ENCODE measurements around the gene N4BP2L2.

Gene N4BP2L2

GRCh38 chr13:32530841-32531253, 7.7 kb downstream of the N4BP2L2 start:
- no peak for DNase-seq (ENCODE audit: low read depth)

DNA sequence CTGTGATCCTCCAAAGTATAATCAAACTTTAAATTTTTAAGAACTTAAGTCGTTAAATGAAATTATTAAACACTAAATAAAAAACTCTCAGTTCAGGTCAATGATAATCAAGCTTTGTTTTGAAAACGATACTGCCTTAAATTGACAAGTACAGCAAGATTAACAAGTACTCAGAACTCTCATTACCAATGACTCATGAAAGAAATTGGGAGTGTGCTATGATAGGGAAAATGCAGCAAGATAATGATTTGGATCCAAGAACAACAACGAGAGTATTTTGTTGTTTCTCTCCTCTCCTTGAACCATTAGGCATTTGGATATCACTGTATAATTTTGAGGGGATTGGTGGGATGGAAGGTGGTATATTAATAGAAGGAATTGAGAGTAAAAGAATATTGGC, 10.2 kb downstream of the N4BP2L2 start:
- no peak for DNase-seq (ENCODE audit: low read depth)

- DNase-seq (ENCODE audit: low read depth), result no peak
These were observed 11.4 kb downstream of the N4BP2L2 start for GRCh38 chr13:32527151-32527550.

DNA sequence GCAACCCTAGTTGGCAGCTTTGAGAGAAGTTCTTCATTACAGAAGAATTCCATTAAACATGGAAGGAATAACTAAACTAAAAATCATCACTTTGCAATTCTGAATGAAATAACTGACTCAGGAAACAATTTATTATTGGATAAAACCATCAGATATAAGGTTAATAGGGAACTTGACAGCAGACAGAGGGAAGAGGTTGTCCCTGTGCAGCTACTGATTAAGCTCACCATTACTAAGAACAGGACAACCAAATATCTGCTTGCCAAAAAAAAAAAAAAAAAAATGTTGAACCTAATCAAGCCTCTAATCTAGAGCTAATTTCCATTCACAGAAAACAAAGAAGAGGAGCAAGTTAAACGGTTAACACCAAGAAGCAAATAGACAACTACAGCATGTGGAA, 12.8 kb downstream of the N4BP2L2 start:
- no peak for DNase-seq (ENCODE audit: low read depth)

- no peak for DNase-seq (ENCODE audit: low read depth)
These were observed 23.3 kb downstream of the N4BP2L2 start for GRCh38 chr13:32515246-32515645.

- DNase-seq (ENCODE audit: low read depth), result no peak
These were observed 27.1 kb downstream of the N4BP2L2 start for GRCh38 chr13:32511482-32511881.

DNA sequence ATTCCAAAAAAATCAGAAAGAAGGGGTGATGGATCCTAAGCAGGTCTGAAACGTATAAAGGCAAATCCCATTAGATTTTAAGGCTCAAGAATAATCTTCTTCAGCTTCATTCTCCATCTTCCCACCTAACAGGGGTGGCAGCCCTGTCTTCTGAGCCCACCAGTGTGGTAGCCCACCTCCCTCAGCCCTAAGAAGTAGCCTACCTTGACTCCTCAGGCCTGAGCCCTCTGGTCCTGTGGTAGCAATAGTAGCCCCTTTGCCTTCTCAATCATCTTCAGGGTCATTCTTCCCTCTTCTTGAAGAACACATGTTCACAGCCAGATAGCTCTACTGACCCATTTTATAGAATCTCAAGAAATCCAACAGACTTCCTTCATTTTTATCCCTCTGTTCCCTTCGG, 33.7 kb downstream of the N4BP2L2 start:
- DNase-seq (ENCODE audit: low read depth), result no peak

- DNase-seq (ENCODE audit: low read depth), result no peak
These were observed 34.3 kb downstream of the N4BP2L2 start for GRCh38 chr13:32504263-32504662.

- DNase-seq (ENCODE audit: low read depth), result no peak
These were observed 34.9 kb downstream of the N4BP2L2 start for GRCh38 chr13:32503727-32504126.

GRCh38 chr13:32501064-32501463, 37.5 kb downstream of the N4BP2L2 start:
- DNase-seq (ENCODE audit: low read depth), result no peak

DNA sequence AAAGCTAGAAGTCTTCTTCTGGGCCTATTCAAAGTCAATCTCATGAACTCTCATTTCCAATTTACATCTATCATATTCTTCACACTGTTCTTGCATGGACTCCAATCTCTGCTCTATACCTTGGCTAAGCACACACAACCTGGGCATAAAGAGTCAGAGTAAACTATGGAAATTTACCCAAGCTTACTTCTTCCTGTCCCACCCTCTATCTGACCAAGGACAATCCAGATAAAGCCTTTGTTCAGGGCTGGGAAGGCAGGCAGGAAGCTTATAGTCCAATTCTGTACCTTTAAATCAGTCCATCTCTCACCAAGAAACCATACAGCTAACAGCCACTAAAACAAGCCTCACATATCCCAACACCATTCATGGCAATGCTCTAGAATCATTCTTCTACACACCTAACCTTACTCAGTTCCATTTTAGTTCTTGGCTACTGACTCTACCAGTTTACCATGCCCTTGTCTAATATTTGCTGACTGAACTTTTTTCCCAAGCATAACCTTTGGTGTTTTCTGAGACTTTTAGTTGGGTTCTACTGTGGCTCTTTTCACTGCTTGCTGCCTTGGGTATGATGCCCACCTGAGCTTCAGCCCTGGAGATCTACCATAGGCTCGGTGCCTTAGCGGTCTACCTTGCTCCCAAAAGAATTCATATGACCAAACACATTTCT, 38.9 kb downstream of the N4BP2L2 start:
- DNase-seq (ENCODE audit: low read depth), result no peak

DNA sequence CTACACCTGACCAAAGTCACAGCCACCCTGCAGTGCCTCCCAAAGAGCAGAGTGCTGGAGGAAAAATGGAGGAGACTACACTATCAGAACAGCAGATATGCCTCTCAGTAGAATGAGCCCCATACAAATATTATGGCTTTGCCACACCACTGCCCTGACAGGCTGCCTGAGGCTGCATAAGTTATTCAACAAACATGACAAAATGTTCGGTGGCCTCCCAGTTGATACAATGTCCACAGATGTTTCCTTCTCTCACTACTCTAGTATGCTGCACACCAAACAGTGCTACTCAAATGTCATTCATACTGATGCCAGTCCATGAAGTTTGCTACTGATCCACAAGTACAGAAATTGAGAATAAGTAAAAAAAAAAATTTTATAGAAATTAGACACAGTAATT, 41.0 kb downstream of the N4BP2L2 start:
- DNase-seq (ENCODE audit: low read depth), result no peak

- no peak for DNase-seq (ENCODE audit: low read depth)
These were observed 41.9 kb downstream of the N4BP2L2 start for GRCh38 chr13:32496599-32497160.

DNA sequence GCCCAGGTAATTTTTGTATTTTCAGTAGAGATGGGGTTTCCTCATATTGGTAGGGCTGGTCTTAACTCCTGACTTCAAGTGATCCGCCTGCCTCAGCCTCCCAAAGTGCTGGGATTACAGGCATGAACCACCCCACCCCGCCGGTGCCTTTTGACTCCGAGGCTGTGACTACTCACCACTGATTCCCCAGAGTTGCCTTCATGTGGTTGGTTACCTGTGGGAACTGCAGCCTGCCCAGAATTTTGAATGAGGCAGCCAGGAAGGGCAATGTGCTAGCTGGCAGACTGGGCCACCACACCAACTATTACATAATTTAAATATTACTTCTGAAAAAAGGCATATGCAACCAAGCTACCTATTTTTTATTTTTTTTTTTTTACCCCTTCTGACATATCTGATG, 42.8 kb downstream of the N4BP2L2 start:
- no peak for DNase-seq (ENCODE audit: low read depth)

GRCh38 chr13:32495429-32495828, 43.2 kb downstream of the N4BP2L2 start:
- DNase-seq (ENCODE audit: low read depth), result no peak

DNA sequence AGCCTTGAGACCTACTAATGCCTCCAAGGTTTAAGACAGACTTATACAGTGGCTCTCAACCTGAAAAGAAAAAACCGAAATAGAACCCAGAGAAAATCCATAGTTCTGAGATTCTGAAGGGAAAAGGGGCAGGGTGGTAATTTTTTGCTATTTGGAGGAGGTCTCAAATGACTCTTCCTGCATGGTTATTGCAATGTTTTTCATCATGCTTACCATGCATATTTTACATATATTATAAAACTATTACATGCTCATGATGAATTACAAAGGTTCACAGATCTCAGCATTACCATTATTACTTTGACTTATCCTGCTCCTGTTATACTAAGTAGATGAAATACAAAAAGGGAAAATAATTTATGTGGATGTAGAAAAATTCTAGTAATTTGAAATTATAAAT, 47.6 kb downstream of the N4BP2L2 start:
- no peak for DNase-seq (ENCODE audit: low read depth)

- DNase-seq (ENCODE audit: low read depth), result no peak
These were observed 61.7 kb downstream of the N4BP2L2 start for GRCh38 chr13:32476892-32477291.

DNA sequence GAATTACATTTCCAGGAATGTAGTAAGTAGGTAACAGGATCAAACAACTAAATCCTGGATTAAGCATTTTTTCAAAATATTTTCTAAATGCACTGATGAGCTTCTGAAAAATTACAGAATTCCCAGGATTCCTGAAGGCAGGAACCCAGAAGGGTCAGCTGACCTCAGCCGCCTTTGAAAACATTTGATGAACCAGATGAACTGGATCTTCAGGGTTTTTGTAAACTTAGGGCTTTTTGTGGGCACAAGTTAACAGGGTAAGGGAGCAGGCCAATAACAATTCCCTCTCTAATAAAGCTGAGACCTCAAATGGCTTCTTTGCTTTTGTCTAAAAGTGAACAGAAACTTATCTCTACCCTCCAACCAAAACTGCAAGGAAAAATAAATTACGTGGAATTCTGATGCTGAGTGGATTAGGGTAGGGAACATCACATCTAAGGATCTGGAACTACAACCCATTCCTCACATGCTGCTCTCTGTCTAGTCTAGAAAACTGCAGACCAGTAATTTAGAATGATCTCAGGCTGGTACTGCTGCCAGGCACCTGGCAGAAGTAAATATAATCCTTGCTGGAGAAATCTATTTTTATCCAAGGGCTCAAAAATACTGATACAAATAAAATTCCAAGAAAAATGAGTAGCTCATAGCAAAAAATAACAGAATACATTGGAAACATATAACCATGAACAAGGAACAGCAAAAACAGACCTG, 62.4 kb downstream of the N4BP2L2 start:
- DNase-seq (ENCODE audit: low read depth), result no peak

DNA sequence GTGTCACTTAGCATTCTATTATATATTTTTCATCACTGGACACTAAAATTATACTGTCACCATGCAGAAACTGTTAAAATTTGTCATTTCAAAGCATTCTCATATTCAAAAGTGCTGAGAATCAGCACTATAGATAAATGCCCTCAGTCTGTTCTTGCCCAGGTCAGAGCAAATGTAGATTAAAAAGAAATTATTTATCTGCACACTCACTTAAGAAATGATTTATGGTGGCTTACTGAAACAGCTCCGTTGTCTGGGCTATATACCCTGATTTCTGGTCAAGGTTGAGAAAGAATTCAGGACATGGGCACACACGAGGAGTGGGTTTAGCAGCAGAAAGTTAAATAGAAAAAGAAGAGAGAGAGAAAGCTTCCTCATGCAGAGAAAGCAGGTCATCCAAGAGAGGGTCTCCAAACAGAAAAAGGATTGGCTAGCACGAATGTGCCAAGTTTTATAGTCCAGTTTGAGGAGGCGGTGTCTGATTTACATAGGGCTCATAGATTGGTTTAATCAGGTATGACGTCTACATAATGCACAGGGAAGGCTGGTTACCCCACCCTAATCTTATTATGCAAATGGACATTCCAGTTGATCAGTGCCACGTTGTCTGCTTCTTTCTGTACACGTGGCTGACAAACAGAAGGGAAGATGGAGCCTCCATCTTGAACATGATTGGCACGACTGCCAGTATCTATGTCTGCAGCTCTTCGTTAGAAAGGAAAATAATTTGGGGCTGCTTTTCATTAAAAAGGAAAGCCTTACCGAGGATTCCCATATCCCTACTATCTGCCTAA, 63.4 kb downstream of the N4BP2L2 start:
- DNase-seq (ENCODE audit: low read depth), result no peak

- DNase-seq (ENCODE audit: low read depth), result no peak
These were observed 64.9 kb downstream of the N4BP2L2 start for GRCh38 chr13:32473650-32474049.

- no peak for DNase-seq (ENCODE audit: low read depth)
These were observed 66.4 kb downstream of the N4BP2L2 start for GRCh38 chr13:32472194-32472621.

- no peak for DNase-seq (ENCODE audit: low read depth)
These were observed 67.2 kb downstream of the N4BP2L2 start for GRCh38 chr13:32471187-32471922.
